Measurements from ENCODE around the gene RAB11FIP5.

RAB11FIP5 gene

DNA sequence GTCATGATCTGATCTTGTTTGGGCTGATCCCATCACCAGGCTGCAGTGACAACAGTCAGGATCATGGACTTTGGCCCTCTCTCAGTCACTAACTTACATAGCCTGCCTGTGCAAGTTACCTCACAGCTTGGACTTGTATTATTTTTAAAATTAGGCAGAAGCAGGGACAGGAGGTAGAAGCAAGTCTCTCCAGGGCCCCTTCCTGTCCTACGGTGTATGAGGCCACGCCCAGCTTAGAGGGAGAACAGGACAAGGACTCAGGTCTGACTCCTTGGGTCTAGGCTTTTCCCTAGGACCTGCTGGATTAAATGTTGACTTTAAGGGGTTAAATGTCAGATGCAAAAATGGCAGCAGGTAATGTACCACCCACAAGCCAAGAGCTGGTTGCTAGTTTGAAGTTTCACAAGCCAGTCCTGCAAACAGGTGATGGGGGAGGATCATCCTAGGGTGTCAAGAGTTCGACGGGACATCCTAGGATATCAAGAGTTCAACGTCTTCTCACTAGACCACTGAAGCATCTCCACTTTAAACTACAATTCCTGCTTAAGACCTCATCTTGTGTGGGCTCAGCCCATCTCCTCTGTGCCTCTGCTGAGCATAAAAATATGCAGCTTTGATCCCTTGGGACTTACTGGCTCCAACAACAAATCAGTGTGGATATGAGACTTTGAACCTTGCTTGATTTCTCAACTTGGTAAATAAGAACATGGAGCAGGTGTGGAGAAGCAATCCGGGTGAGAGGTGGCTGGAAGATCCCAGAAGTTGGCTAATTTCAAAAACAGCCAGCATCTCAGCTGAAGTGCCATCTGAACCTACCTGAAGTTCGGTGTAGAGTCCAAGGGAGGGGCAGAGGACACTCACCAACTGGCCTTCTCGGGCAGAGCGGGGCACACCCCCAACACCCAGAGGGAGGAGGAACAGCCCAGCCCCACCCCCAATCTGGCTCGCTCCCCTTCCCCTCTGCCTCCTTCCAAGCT, 80.7 kb downstream of the RAB11FIP5 start:
- no peak for TF ChIP-seq EZH2phosphoT487 (conservative IDR thresholded peaks at IDR 0.05; ENCODE audit: low read length)
- TF ChIP-seq, protein P1, sequence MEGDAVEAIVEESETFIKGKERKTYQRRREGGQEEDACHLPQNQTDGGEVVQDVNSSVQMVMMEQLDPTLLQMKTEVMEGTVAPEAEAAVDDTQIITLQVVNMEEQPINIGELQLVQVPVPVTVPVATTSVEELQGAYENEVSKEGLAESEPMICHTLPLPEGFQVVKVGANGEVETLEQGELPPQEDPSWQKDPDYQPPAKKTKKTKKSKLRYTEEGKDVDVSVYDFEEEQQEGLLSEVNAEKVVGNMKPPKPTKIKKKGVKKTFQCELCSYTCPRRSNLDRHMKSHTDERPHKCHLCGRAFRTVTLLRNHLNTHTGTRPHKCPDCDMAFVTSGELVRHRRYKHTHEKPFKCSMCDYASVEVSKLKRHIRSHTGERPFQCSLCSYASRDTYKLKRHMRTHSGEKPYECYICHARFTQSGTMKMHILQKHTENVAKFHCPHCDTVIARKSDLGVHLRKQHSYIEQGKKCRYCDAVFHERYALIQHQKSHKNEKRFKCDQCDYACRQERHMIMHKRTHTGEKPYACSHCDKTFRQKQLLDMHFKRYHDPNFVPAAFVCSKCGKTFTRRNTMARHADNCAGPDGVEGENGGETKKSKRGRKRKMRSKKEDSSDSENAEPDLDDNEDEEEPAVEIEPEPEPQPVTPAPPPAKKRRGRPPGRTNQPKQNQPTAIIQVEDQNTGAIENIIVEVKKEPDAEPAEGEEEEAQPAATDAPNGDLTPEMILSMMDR (IDR thresholded peaks at IDR 0.05; ENCODE audit: insufficient read depth, low read length, poor library complexity, severe bottlenecking) = no peak
- H3K79me2 ChIP-seq (ENCODE audit: insufficient read depth, low read length) = no peaks in the 10 kb centered on the region

DNA sequence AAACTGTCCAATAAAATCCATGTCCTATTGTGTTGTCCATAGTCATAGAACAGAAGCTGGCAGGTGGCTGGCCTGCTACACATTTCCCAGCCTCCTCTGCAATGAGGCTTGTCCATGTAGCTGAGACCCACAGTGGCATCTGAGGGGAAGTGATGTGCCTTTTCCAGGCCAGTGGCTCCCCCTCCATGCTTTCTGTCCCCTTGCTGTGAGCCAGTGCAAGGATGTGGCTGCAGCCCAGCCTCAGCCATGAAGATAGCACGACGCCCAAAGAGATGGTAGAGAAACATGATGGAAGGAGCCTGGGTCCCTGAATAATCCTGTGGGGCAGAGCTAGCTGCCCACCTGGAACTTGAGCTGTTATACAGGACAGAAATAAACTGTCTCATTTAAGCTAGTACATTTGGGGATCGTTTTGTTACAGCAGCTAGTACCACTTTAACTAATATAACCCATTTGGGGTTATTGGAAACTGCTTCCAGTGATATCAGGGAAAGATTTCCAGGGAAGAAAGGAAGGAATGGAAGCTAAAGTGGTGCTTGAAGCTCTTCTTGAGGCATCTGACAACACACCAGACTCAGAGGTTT, 81.6 kb downstream of the RAB11FIP5 start:
- Histone ChIP-seq H3K9me3 (ENCODE audit: insufficient read depth, low read length) (no peaks in the 10 kb centered on the region), H4K20me1 (ENCODE audit: low read depth, low read length) (no peaks in the 10 kb centered on the region), H3K4me2 (ENCODE audit: low read depth, low read length, poor library complexity, severe bottlenecking) (no peak overlapping the region), H3K4me3 (ENCODE audit: insufficient read depth, low read length, poor library complexity, severe bottlenecking) (no peak overlapping the region), H3K9ac (ENCODE audit: low read length) (no peak overlapping the region), H3K36me3 (ENCODE audit: low read length) (no peaks in the 10 kb centered on the region), H3F3A (ENCODE audit: insufficient read depth) (no peaks in the 10 kb centered on the region), H2AFZ (ENCODE audit: low read depth, low read length, severe bottlenecking) (no peak overlapping the region), H3K27me3 (ENCODE audit: low read length) (no peaks in the 10 kb centered on the region), H3K9me2 (replicated peaks; ENCODE audit: insufficient read depth, low read length) (no peaks in the 10 kb centered on the region), H3K27ac (ENCODE audit: low read depth, low read length) (no peak overlapping the region), H3K79me2 (ENCODE audit: insufficient read depth, low read length) (no peaks in the 10 kb centered on the region)
- TF ChIP-seq EZH2phosphoT487 (conservative IDR thresholded peaks at IDR 0.05; ENCODE audit: low read length) = no peak
- TF ChIP-seq, protein P1 (IDR thresholded peaks at IDR 0.05; ENCODE audit: insufficient read depth, low read length, poor library complexity, severe bottlenecking) = no peak

More for the DNA sequence above, 80.7 kb downstream of the RAB11FIP5 start:
- Histone ChIP-seq H2AFZ (ENCODE audit: low read depth, low read length, severe bottlenecking) (no peak overlapping the region), H3K36me3 (ENCODE audit: low read length) (no peaks in the 10 kb centered on the region), H3K9me2 (replicated peaks; ENCODE audit: insufficient read depth, low read length) (no peaks in the 10 kb centered on the region), H4K20me1 (ENCODE audit: low read depth, low read length) (no peaks in the 10 kb centered on the region), H3K27ac (ENCODE audit: low read depth, low read length) (no peak overlapping the region), H3K4me3 (ENCODE audit: insufficient read depth, low read length, poor library complexity, severe bottlenecking) (no peak overlapping the region), H3K9ac (ENCODE audit: low read length) (no peak overlapping the region), H3K27me3 (ENCODE audit: low read length) (no peaks in the 10 kb centered on the region), H3K9me3 (ENCODE audit: insufficient read depth, low read length) (no peaks in the 10 kb centered on the region), H3K4me2 (ENCODE audit: low read depth, low read length, poor library complexity, severe bottlenecking) (no peak overlapping the region), H3F3A (ENCODE audit: insufficient read depth) (no peaks in the 10 kb centered on the region)

DNA sequence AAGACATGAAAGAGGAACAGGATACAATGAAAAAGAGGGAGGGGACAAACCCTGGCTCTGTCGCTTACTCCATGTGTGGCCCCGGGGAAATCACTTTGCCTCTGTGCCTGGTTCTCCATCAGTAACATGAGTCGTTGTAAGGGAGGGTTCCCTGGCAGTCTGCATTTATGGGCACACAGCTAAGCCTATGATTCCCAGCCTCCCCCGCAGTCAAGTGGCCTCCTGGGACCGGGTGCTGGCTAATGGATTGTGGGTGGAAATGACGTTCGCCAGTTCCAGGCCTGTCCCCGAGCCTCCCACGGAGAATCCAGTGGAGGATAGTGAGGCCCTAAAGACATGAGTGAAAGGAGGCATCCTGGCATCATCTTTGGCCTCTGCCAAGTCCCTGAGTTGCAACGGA, 83.9 kb downstream of the RAB11FIP5 start:
- Histone ChIP-seq H3K4me2 (ENCODE audit: low read depth, low read length, poor library complexity, severe bottlenecking) (no peak overlapping the region), H3K36me3 (ENCODE audit: low read length) (no peaks in the 10 kb centered on the region), H2AFZ (ENCODE audit: low read depth, low read length, severe bottlenecking) (no peak overlapping the region), H3K9me2 (replicated peaks; ENCODE audit: insufficient read depth, low read length) (no peaks in the 10 kb centered on the region), H3K79me2 (ENCODE audit: insufficient read depth, low read length) (no peaks in the 10 kb centered on the region), H3K9ac (ENCODE audit: low read length) (no peak overlapping the region), H4K20me1 (ENCODE audit: low read depth, low read length) (no peaks in the 10 kb centered on the region), H3K27ac (ENCODE audit: low read depth, low read length) (no peak overlapping the region), H3K9me3 (ENCODE audit: insufficient read depth, low read length) (no peaks in the 10 kb centered on the region), H3K27me3 (ENCODE audit: low read length) (no peaks in the 10 kb centered on the region), H3K4me3 (ENCODE audit: insufficient read depth, low read length, poor library complexity, severe bottlenecking) (no peak overlapping the region), H3F3A (ENCODE audit: insufficient read depth) (no peaks in the 10 kb centered on the region)
- TF ChIP-seq, protein P1 (IDR thresholded peaks at IDR 0.05; ENCODE audit: insufficient read depth, low read length, poor library complexity, severe bottlenecking) = no peak
- TF ChIP-seq EZH2phosphoT487 (conservative IDR thresholded peaks at IDR 0.05; ENCODE audit: low read length) = no peak
